GM12878 (cell line): ENCODE data around the gene GIMAP2. TPM values are rescaled to one million over a fixed set of nuclear protein-coding genes. Genes with fewer than 3 reads are reported as not detected.

Source experiments
- ATAC-seq: fragments of 200-7000 bp; cut with Tn5 transposase; 3 replicates; pipeline ENCODE4 v1.9.1; 2020; ENCODE audit warnings: mild to moderate bottlenecking, moderate library complexity
- BruUV-seq: library from RNA; stranded (reverse); fragments of 400-500 nt; replicated peaks from 2 replicates; lab custom pipeline; 2021; lab: Mats Ljungman, UMichigan
- CTCF ChIA-PET: fragments of 300-600 bp; sonication (Branson Sonifier 250); formaldehyde crosslinking; extraction: SDS; loops from one replicate; lab custom pipeline; 2021; ENCODE audit warnings: inconsistent platforms; lab: Yijun Ruan, JAX
- POLR2A ChIA-PET: fragments of 350-600 bp; formaldehyde crosslinking; extraction: SDS; loops from one replicate; lab custom pipeline; 2021; ENCODE audit warnings: inconsistent platforms; lab: Charles Lee
- RAD21 ChIA-PET: fragments of 300-600 bp; sonication (Branson Sonifier 250); formaldehyde crosslinking; loops from one replicate; lab custom pipeline; 2023; ENCODE audit warnings: antibody characterized with exemption; ENCODE audit not compliant: unreplicated experiment; lab: Charles Lee
- SMC1A ChIA-PET: fragments of 300-600 bp; sonication (Branson Sonifier 250); formaldehyde crosslinking; loops from one replicate; lab custom pipeline; 2023; ENCODE audit not compliant: unreplicated experiment, uncharacterized antibody; lab: Charles Lee
- DNase-seq: peaks from one replicate; pipeline ENCODE4 v3.0.0-alpha.2; 2011; ENCODE audit warnings: low read depth, low spot score
- FAIRE-seq: peaks from 3 replicates; lab custom pipeline; 2011; peaks lifted over from hg19 to GRCh38; lab: Jason Lieb, UNC
- H2AFZ ChIP-seq: 2 replicates; pipeline ENCODE4 v1.6.0; 2011; ENCODE audit warnings: low read depth, low read length, control low read depth; ENCODE audit not compliant: control insufficient read depth
- H3K27ac ChIP-seq: 2 replicates; pipeline ENCODE4 v1.5.1; 2011; ENCODE audit warnings: control low read depth; ENCODE audit not compliant: control insufficient read depth, insufficient read depth
- H3K27me3 ChIP-seq, 2 experiments: replicated peaks in 1 of 2; 2 replicates each; pipeline versions ENCODE4 v1.6.0 to v1.6.1; 2011; ENCODE audit warnings: low read length in 1 of 2; ENCODE audit not compliant: control insufficient read depth in 2 of 2, insufficient read depth in 2 of 2
- H3K36me3 ChIP-seq, 2 experiments: 2 replicates each; pipeline ENCODE4 v1.5.1; 2011; ENCODE audit warnings: low read length in 1 of 2; ENCODE audit not compliant: control insufficient read depth in 2 of 2, insufficient read depth in 2 of 2
- H3K4me1 ChIP-seq: 2 replicates; pipeline ENCODE4 v1.6.1; 2011; ENCODE audit warnings: mild to moderate bottlenecking, low read length, moderate library complexity, mixed read lengths; ENCODE audit not compliant: control insufficient read depth, insufficient read depth
- H3K4me2 ChIP-seq: 2 replicates; pipeline ENCODE4 v1.6.0; 2011; ENCODE audit warnings: control low read depth; ENCODE audit not compliant: control insufficient read depth, insufficient read depth
- H3K4me3 ChIP-seq: fragments of 200-600 bp; sonication (generic); 2 replicates; pipeline ENCODE4 v1.5.1; 2016
- H3K79me2 ChIP-seq: 2 replicates; pipeline ENCODE4 v1.6.0; 2011; ENCODE audit warnings: low read length; ENCODE audit not compliant: control insufficient read depth, insufficient read depth
- H3K9ac ChIP-seq: 2 replicates; pipeline ENCODE4 v1.8.0; 2011; ENCODE audit warnings: low read length, control low read depth, mixed read lengths; ENCODE audit not compliant: control insufficient read depth, insufficient read depth
- H3K9me3 ChIP-seq: replicated peaks from 3 replicates; pipeline ENCODE4 v1.5.1; 2011; ENCODE audit warnings: mild to moderate bottlenecking, low read length; ENCODE audit not compliant: control insufficient read depth, insufficient read depth
- H4K20me1 ChIP-seq: 2 replicates; pipeline ENCODE4 v1.6.0; 2011; ENCODE audit not compliant: control insufficient read depth, insufficient read depth
- ASH2L ChIP-seq: fragments of 300-600, 200-600 bp; sonication (generic); IDR thresholded peaks from 2 replicates; pipeline ENCODE4 v1.6.1; 2017; ENCODE audit warnings: low read depth, mild to moderate bottlenecking, borderline replicate concordance
- CREM ChIP-seq: IDR thresholded peaks from 2 replicates; pipeline ENCODE4 v1.6.1; 2014; ENCODE audit warnings: antibody characterized with exemption, low read depth
- FOS ChIP-seq: IDR thresholded peaks from 3 replicates; pipeline ENCODE4 v1.6.1; 2011; ENCODE audit warnings: borderline replicate concordance; ENCODE audit not compliant: insufficient read length; ENCODE audit errors: extremely low read depth
- HDAC6 ChIP-seq: fragments of 200-600 bp; sonication (generic); IDR thresholded peaks from one replicate; pipeline ENCODE4 v1.8.0; 2017; ENCODE audit warnings: antibody characterized with exemption; ENCODE audit not compliant: unreplicated experiment
- MEF2B ChIP-seq: fragments of 450-650 bp; IDR thresholded peaks from 2 replicates; pipeline ENCODE4 v1.6.1; 2018; ENCODE audit warnings: mild to moderate bottlenecking, moderate library complexity; ENCODE audit not compliant: partially characterized antibody, poor library complexity, severe bottlenecking
- NBN ChIP-seq: fragments of 450-650 bp; IDR thresholded peaks from 2 replicates; pipeline ENCODE4 v1.6.1; 2016
- NR2C2 ChIP-seq: IDR thresholded peaks from 2 replicates; pipeline ENCODE4 v1.6.1; 2011; ENCODE audit warnings: borderline replicate concordance, low read depth; ENCODE audit not compliant: control insufficient read depth, insufficient read length
- SMAD5 ChIP-seq: IDR thresholded peaks from 2 replicates; pipeline ENCODE4 v1.6.1; 2016; ENCODE audit warnings: antibody characterized with exemption, low read depth
- STAT3 ChIP-seq: IDR thresholded peaks from 2 replicates; pipeline ENCODE4 v1.6.1; 2011; ENCODE audit warnings: low read depth, low read length, improper control_type of control experiment
- ZNF217 ChIP-seq: fragments of 450-650 bp; IDR thresholded peaks from 2 replicates; pipeline ENCODE4 v1.6.1; 2017; ENCODE audit warnings: antibody characterized with exemption, mild to moderate bottlenecking
- WGBS: methylation state at CpG from one replicate; pipeline ENCODE4 v1.1.6; 2016; ENCODE audit warnings: low lambda C conversion rate; ENCODE audit not compliant: insufficient replicate concordance, insufficient coverage; ENCODE audit errors: missing lambda C conversion rate; 5-methylcytosine and 5-hydroxymethylcytosine counted together
- in situ Hi-C: fragments of 300-500 bp; cut with MboI; formaldehyde crosslinking; loops from 9 replicates; pipeline ENCODE4 v1.14.3; 2018; ENCODE audit warnings: mixed read lengths
- intact Hi-C: fragments of 100-400 bp; cut with micrococcal nuclease; formaldehyde crosslinking; loops from one replicate; pipeline ENCODE4 v1.14.2; 2022; ENCODE audit not compliant: unreplicated experiment
- polyA plus RNA-seq, 11 experiments: library from polyadenylated mRNA; depleted of rRNA in 4 of 11; unstranded in 6 of 11; stranded (reverse) in 5 of 11; fragments of >200 nt; fragmentation: Nextera tagmentation in 4 of 11; fragmentation: Illumina TruSeq in 1 of 11; extraction: Ambion mirVana in 4 of 11; extraction: Trizol in 1 of 11; gene quantifications; 1 replicate in 1 of 11; 2 replicates in 10 of 11; pipeline versions ENCODE4 v1.2.1 to v1.2.3, GENCODE V29; 2011 to 2016; ENCODE audit warnings: inconsistent platforms in 2 of 11, missing spikeins in 2 of 11, low read depth in 1 of 11
- total RNA-seq, 4 experiments: library from RNA; depleted of rRNA in 3 of 4; stranded (reverse); fragments of >200 nt in 3 of 4; fragmentation: Illumina TruSeq in 1 of 4; extraction: Trizol in 1 of 4; gene quantifications; 2 replicates each; pipeline versions ENCODE4 v1.2.1 to v1.2.3, GENCODE V29; 2013 to 2021

The GIMAP2 gene
- total and polyA plus RNA-seq, 10 of the 15 experiments (the other 5 are each of a cell fraction or from before 2014, with no cell fraction given): 21.3 to 102 (median 31.8) TPM

- no peak overlapping the region for H3K9ac ChIP-seq
- BruUV-seq: no TSS peak
- H3K27me3 ChIP-seq: no peaks in the 10 kb centered on the region
- intact Hi-C loops: no loop called here
- H3K4me2 ChIP-seq: no peak overlapping the region
- 76% methylated on average over 4 of the region's 4 CpGs for WGBS
- SMC1A ChIA-PET: no interaction called here
- DNase-seq: no peak
- TF ChIP-seq MEF2B (no peak), NR2C2 (no peak), ZNF217 (no peak), NBN (no peak)
- TF ChIP-seq, all 136 proteins: peak for 0
- no peak for ATAC-seq
- Histone ChIP-seq H3K9me3 (no peaks in the 10 kb centered on the region; the same call in 1 of the 3 replicates), H3K36me3 (peaks cover 0 to 1% of the 10 kb centered on the region in 2 experiments; a peak in 1 of 4 replicates), H3K27ac (no peak overlapping the region), H3K4me3 (no peak overlapping the region), H3K79me2 (peaks cover 8% of the 10 kb centered on the region), H3K4me1 (peaks cover 7% of the 10 kb centered on the region), H2AFZ (no peak overlapping the region), H4K20me1 (no peaks in the 10 kb centered on the region)
- RAD21 ChIA-PET: no interaction called here
- FAIRE-seq: no peak
- POLR2A ChIA-PET: no interaction called here
- in situ Hi-C loops: no loop called here
- CTCF ChIA-PET: no interaction called here
These were observed 33.9 kb downstream of the GIMAP2 start for GRCh38 chr7:150719436-150719835.

- BruUV-seq: no TSS peak
- TF ChIP-seq ASH2L (no peak), STAT3 (no peak), FOS (no peak), CREM (no peak), SMAD5 (no peak), HDAC6 (no peak), NR2C2 (no peak)
- no peak overlapping the region for H3K4me3 ChIP-seq
- FAIRE-seq (no peak), DNase-seq (no peak), ATAC-seq (no peak)
- H3K9ac ChIP-seq: no peak overlapping the region
- peaks cover 0 to 1% of the 10 kb centered on the region in 2 experiments; a peak in 1 of 4 replicates for H3K36me3 ChIP-seq
- in situ Hi-C loops: no loop called here
- no peaks in the 10 kb centered on the region for H3K27me3 ChIP-seq
- intact Hi-C loops: no loop called here
- SMC1A ChIA-PET: interaction anchor here (0.6 kb wide), 1 partner anchor 259 kb away, joined by 3 read pairs; no protein-coding TSS in a partner anchor
- RAD21 ChIA-PET: no interaction called here
- H3K9me3 ChIP-seq: no peaks in the 10 kb centered on the region; the same call in 1 of the 3 replicates
- WGBS: 94% methylated on average over 50 of the region's 52 CpGs
- POLR2A ChIA-PET: no interaction called here
- CTCF ChIA-PET: no interaction called here
- H2AFZ ChIP-seq: no peak overlapping the region
- H3K4me1 ChIP-seq: peaks cover 7% of the 10 kb centered on the region
- no peak overlapping the region for H3K27ac ChIP-seq
- peaks cover 8% of the 10 kb centered on the region for H3K79me2 ChIP-seq
- H4K20me1 ChIP-seq: no peaks in the 10 kb centered on the region
- H3K4me2 ChIP-seq: no peak overlapping the region
These were observed 34.7 kb downstream of the GIMAP2 start for GRCh38 chr7:150719960-150720891.
